Right forelimb (tissue), 1 donor: ENCODE results near the gene ZNF189.
"Not testable (repeated sequence)": the region's sequence is repeated elsewhere in the genome, so short reads cannot be mapped to it uniquely, and the experiment has no call there.

ENCODE experiments used
- DNase-seq: peaks from one replicate; pipeline ENCODE4 v3.0.0-alpha.2; 2018

Gene ZNF189

GRCh38 chr9:101381118-101381517, 17.5 kb upstream of the ZNF189 start:
- no peak for DNase-seq

GRCh38 chr9:101381833-101382342, 16.8 kb upstream of the ZNF189 start:
- no peak for DNase-seq

- DNase-seq: no peak
Observed at GRCh38 chr9:101383361-101383760, 15.3 kb upstream of the ZNF189 start.

- not testable (repeated sequence) for DNase-seq
Observed at GRCh38 chr9:101384873-101385536, 13.6 kb upstream of the ZNF189 start, which contains the start of gene BAAT. Gene BAAT, minus strand, starts transcription at chr9:101385006. Its CDS starts 13,602 bp downstream, at chr9:101371404.

- DNase-seq: no peak
Observed at GRCh38 chr9:101387871-101388506, 10.7 kb upstream of the ZNF189 start.

- no peak for DNase-seq
Observed at GRCh38 chr9:101388507-101388993, 10.1 kb upstream of the ZNF189 start.

- DNase-seq: no peak
Observed at GRCh38 chr9:101393135-101393534, 5.5 kb upstream of the ZNF189 start.

GRCh38 chr9:101394687-101395086, 4.0 kb upstream of the ZNF189 start:
- no peak for DNase-seq

GRCh38 chr9:101397746-101398067, 944 bp upstream of the ZNF189 start:
- DNase-seq: no peak

- DNase-seq: no peak
Observed at GRCh38 chr9:101398930-101399642, 435 bp downstream of the ZNF189 start.

GRCh38 chr9:101399643-101399970, 956 bp downstream of the ZNF189 start:
- no peak for DNase-seq

GRCh38 chr9:101400120-101400519, 1.5 kb downstream of the ZNF189 start:
- no peak for DNase-seq

- DNase-seq: no peak
Observed at GRCh38 chr9:101403516-101404285, 5.0 kb downstream of the ZNF189 start.

GRCh38 chr9:101408374-101409078, 9.9 kb downstream of the ZNF189 start:
- DNase-seq: no peak

- no peak for DNase-seq
Observed at GRCh38 chr9:101409079-101409477, 10.4 kb downstream of the ZNF189 start.

- no peak for DNase-seq
Observed at GRCh38 chr9:101414839-101415238, 16.2 kb downstream of the ZNF189 start.

- DNase-seq: no peak
Observed at GRCh38 chr9:101415578-101415977, 16.9 kb downstream of the ZNF189 start.

GRCh38 chr9:101417389-101417788, 18.7 kb downstream of the ZNF189 start:
- DNase-seq: no peak

- no peak for DNase-seq
Observed at GRCh38 chr9:101417977-101418376, 19.3 kb downstream of the ZNF189 start.

GRCh38 chr9:101418518-101419430, 20.1 kb downstream of the ZNF189 start:
- DNase-seq: no peak

GRCh38 chr9:101419863-101420262, 21.2 kb downstream of the ZNF189 start:
- no peak for DNase-seq
